ENCODE measurements around the gene LARGE1.
A peak's percentile ranks its signal among the peaks of the same experiment; 100 is the strongest.

Gene LARGE1

DNA sequence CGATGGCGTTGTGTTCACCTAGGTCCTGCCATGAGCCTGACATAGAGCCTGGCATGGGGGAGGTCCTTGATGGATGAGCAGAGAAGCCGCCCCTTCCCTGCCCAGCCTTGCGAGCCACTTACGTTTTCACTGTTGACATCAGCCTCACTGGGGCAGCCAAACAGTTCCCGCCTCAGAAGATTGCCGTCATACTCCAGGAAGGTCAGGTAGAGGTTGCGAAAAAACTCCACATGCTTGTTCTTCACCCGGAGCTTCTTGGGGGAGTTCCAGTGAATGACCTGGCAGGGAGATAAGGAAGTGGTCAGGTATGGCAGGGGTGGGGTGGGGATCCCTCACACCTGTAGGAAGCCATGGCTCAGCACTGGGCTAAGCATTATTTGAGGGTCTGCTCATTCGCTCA, 582.8 kb downstream of the LARGE1 start:
- no peak for DNase-seq

DNA sequence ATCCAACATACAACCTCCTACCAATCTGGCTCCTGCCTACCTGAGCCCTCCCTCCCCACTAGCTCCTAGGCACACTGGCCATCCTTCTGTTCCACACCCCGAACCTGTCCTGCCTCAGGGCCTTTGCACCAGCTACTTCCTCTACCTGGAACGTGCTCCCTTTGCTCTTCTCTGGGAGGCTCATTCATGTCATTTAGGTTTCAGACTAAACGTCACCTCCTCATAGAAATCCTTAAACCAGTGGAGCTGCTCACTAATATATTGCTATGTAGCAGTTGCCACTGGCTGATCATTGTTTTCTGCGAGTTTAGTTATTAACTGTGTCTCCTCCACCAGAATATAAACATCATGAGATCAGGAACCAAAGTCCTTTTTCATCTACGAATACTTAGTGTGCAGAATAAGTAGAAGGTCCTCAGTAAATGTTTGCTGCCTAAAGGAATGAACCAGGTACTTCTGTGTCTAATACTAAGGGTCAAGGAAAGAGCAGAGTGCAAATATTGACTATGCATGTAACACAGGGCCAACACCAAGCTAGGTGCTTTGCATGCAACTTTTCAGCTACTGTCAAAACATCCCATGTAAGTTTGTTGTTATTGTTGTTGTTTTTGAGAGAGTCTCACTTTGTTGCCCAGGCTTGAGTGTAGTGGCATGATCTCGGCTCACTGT, 584.5 kb downstream of the LARGE1 start:
- no peak for DNase-seq

DNA sequence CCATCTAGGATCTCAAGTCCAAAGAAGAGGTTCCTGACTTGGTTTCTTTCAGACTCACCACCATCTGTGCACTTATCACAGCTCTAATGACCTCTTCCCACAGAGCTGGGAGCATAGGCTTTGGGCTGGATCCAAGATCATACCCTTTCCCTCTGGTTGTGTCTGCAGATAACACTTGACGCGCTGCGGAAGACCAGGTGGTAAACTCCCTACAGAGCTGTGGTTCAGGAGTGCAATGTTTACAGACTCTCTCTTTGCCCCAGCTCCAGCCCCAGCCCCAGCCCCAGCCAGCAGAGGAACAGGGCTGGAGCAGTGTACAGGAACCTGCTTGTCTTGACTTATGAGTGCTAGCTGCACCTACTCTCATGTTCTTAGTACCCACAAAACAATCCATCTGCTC, 587.7 kb downstream of the LARGE1 start:
- DNase-seq, result no peak

DNA sequence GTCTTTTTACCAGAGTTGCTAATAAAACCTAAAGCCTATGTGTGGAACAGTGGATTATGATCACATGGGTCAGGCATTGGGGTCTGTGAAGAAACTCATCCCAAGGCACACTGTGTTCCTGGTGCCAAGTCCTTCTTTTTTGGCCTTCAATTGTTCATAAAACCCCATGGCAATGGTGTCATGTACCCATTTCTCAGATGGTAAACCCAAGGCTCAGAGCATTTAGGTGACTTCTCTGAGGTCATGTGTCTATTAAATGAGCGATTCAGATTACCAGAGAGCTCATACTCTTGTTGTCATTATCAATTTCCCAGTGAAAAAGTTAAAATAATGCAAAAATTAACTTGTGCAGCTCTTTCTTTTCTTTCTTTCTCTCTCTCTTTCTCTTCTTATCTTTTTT, 589.3 kb downstream of the LARGE1 start:
- no peak for DNase-seq

DNA sequence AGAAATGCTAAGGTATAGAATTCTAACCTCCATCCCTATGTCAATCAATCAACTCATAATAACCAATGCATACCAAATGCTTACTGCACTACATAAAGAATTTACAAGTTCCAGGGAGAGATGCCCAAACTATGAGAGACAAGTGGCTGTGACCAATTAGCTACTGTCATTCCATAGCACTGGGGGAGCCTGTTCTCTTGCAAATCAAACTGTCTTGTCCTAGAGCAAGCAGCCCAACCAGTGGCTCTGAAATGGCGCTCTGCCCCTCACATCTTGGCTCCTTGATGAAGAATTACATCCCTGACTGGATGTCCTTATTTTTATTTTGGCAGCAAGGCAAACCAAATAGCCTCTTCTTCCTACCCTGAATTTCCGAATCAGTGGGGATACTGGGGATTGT, 589.7 kb downstream of the LARGE1 start:
- DNase-seq, result no peak

DNA sequence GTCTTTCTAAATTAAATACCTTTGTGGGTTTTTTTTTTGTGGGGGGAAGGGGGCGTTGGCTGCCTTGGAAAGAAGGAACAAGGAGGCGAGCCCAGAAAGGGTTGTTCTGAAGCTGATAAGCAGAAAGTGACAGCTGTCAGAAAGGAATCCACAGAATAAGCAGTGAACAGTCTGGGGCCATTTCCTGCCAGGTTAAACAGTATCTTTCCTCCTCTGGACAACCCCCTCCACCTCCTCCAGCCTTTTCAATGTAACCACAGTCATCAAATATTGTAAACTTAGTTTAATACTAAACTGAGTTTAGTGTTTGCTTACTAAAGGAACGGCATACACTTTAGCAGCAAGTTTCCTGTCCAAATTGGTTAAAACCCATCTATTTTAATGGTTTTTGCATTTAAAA, 590.9 kb downstream of the LARGE1 start:
- DNase-seq, result no peak

DNA sequence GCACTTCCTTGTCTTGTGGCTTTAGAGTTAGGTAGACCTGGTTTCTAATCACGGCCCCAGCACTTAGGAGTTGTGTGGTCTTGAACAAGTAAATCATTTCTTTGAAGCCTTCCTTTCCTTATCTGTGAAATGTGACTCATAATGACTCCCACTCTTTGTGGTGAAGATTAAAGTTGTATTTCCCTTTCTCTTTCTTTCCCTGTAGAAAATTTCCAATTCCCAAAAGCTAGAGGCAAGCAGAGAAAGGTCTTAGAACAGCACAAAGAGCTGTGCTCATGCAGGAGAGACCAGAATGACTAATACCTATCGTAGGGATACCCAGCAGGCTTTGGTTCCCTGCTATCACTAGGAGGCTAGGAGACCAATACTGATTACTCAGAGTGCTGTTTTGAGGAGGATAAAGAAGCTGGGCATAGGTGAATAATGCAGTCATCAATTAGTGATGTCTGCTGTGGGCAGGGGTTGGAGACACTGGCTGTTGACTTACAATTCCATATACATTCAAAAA, 591.4 kb downstream of the LARGE1 start:
- no peak for DNase-seq

DNA sequence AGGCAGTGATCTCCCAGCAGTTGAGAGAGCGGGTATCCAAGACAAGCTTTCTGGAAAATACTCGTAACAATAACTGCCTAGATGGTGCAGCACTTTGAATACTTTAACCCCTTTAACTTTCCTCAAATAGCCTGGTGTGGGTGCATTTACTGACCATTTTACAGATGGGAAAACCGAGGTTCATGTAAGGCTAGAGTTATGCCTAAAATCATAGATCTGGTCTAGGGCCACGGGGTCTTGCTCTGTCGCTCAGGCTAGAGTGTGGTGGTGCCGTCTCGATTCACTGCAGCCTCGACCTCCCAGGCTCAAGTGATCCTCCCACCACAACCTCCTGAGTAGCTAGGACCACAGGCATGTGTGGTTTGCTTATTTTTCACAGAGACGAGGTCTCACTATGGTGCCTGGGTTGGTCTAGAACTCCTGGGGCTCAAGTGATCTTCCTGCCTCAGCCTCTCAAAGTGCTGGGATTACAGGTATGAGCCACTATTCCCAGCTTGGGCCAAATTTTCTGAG, 592.9 kb downstream of the LARGE1 start:
- no peak for DNase-seq

DNA sequence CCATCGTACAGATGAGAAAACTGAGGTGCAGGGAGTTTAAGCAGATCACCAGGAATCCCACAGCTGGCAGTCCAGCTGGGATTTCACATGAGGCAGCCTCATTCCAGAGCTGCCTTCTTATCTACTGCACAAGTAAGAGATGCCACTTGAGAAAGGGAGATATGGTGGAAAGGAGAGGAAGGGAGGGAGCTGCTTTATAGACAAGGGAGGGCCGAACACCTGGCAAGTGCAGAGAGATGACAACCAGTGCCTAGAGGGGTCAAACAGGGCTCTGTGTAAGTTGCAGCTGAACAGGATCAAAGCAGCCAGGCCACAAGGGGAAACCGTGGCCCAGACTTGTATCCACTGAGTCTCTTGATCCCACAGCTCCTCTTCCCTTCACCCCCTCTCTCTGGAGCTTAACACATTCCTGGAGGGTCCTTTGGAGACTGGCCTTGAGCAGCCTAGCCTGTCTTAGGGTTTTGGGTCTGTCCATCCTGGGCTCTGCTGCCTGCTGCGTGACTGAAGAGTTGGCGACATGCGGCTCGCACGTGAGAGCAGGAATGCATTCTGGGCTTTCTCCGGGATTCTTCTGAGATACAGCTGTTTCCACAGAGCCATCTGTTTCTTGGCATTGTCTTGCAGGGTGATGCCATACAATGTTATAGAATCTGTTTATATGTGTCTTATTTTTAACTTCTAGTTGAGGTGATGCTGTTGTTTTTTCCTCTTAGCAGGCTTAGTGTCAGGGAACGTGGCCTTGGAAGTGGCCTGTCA, 593.6 kb downstream of the LARGE1 start:
- DNase-seq, result no peak

DNA sequence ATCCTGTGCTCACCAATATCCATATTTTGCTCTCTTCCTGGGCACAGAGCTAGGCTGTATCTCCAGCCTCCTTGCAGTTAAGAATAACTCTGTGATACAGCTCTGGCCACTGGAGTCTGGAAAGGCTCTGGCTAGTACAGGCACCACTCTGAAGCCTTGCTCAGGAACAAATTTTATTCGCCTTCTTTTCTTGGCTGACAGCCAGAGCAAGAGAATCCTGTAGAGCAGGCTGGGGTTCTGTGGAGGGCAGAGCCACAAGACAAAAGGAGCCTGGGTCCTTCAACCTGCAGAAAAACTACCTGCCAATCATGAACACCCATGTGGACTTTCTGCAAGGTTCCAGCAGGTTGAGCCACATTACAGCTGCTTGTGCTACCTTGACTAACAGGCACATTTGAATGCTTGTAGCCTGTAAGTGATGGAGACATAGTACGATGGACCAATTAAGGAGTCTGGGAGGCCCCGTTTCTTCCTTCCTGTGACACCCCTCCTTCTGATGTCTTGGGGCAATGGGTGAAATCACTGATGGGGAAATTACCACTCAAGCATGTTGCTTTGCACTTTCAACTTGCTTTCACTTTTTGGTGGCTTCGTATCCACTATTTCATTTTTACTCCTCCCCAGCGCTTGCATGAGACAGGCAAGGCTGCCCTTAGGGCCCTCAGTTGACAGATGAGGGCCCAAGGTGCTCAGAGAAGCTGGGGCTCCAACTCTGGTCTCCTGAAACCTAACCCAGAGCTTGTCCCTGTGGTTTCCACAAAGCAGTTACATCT, 594.9 kb downstream of the LARGE1 start:
- DNase-seq, result no peak

DNA sequence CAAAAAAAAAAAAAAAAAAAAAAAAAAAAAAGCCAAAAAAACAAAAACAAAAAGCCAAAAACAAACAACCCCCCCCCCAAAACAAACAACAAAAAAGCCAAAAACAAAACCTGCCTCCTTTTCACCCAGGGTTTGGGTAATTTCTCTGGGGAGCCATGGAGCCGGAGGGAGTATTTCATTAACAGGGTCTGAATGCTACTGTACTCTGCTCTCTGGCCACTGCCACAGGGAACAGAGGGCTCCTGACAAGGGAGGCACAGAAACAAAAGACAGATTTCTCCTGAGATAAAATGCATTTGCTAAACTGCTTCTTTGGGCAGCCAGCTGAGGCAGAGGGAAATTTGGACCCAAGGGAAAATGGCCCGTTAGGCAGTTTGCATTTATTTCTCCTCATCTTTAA, 596.0 kb downstream of the LARGE1 start:
- DNase-seq, result no peak

DNA sequence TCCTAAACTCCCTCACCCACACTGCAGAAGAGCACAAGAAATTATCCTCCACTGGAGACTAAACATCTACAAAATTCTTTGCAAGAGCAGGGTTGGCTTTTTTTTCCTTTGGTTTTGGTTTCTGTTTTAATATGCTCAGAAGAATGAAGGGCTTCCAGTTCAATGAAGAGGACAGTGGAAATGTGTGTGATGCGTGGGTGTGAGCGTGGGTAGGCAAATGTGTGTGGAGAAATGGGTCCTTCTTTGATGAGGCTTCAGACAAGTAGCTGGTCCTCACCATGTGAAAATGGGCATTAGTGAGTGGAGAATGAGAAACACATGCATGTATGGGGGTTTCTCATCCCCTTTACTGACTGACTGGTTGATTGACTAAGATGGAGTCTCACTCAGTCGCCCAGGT, 598.8 kb downstream of the LARGE1 start:
- DNase-seq, result no peak

DNA sequence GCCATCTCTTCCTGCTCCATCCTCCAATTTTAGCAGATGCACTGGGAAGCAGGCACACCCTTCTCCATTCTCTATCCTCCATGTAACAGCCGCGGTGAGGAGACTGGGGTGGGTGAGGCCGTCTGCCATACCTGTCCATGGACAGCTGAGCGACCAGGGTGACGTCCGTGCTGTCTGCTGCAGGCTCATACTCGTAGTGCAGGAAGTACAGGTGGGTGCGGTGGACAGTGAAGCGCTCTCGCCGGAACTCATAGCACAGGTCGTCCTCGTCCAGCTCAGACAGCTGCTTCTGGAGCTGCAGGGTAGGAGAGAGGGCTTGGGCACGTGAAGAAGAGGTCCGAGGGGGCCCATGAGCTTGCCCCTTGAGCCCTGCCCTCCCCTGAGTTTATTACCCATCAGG, 604.3 kb downstream of the LARGE1 start:
- DNase-seq, result no peak

DNA sequence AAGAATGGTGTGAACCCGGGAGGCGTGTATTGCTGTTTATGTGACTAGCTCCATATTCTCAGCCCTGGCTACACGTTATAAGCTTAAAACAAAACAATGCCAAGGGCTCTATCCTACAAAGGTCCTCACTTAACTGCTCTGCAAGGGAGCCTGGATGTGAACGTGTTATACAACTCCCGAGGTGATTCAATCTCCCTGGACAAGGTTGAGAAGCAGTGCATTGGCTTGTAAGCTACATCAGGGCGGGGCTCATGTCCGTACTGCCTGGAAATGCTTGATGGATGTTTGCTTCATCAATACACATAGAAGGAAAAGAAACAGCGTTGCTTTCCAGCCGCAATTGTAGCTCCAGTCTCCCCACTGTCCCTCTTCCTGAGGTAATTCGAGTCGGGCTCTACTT, 605.2 kb downstream of the LARGE1 start:
- no peak for DNase-seq

DNA sequence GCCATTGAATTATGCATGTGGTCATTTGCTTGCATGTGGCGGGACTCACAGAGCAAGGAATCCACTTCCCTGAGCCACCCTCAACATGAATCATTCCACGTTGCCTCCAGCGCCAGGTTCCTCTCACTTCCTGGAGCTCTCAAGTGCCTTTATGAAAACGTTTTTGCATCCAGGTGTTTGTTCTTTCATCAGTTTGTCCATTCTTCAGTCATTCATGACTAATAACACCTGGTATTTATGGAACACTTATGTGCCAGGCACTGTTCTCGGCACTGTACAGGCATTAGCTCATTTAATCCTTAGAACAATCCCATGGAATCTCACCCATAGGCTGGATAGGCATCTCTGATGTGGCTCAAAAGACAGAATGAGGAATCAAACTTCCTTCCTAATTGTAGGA, 606.0 kb downstream of the LARGE1 start:
- no peak for DNase-seq

DNA sequence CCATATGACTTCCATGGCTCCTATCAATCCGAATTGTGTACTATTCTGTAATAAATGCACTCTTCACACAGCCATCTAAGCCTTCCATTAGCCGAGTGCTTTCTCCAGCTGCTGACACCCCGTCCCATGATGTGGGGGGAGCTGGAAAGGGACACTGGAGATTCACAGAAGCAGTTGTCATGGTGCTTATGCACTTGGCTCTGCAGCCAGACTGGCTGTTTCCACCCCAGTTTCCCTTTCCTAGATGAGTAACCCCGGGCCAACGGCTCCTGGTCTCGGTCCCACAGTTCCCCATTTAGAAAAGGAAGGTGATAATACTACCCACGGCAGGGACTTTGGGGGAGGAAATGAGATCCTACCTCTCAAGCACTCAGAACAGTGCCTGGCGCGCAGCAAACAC, 617.2 kb downstream of the LARGE1 start:
- DNase-seq, result no peak

DNA sequence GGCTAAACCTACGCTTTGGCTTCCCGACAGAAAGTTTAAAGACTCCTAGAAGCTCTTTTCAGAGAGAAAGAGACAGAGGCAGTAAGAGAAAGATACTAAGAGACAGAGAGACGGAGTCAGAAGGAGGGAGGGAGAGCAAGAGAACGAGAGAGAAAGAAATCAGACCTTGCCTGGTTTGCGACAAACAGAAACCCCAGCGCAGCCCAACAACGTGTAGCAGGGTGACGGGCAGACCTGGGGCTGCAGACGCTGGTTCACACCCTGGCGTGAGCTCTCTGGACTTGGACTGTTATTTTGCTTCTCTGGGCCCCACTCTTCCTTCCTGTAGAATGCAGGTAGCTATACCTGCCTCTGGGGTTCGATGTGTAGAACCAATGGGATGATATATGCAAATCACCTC, 617.7 kb downstream of the LARGE1 start:
- DNase-seq, result no peak

DNA sequence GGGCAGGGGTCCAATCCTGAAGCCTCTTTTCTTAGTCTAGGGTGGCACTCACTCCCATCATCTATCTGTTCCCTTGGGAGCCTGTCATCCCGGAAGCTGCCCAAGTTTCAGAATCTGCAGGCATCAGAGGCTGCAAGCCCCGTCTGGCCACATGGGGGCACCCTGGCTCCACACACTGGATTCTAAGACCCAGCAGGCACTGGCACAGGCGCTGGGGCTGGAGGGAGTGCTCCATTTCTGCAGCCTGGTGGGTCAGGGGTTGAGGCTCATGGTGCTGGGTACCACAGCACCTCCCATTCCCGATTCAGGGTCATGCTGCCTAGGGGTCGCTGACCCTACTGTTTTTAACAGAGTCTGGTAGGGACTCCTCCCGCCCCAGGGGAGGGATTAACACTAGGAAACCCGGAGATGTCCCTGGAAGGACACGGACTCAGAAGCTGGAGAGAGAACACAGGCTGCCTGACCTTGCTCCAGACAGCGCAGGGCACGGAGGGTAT, 618.2 kb downstream of the LARGE1 start:
- peak; percentile 11 for DNase-seq

DNA sequence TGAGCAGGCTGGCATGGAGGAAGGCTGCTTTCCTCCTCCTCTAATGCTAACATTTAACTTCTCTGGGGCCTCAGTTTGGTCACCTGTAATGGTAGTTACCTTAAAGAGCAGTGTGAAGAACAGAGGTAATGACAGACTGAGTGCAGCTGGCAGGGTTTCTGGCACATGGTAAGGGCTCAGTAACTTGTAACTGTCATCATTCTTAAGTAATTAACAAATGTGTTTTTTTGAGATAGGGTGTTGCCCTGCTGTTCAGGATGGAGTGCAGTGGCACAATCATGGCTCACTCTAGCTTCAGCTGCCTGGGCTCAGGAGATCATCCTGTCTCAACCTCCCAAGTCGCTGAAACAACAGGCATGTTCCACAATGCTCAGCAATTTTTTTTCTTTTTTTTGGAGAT, 620.1 kb downstream of the LARGE1 start:
- no peak for DNase-seq

DNA sequence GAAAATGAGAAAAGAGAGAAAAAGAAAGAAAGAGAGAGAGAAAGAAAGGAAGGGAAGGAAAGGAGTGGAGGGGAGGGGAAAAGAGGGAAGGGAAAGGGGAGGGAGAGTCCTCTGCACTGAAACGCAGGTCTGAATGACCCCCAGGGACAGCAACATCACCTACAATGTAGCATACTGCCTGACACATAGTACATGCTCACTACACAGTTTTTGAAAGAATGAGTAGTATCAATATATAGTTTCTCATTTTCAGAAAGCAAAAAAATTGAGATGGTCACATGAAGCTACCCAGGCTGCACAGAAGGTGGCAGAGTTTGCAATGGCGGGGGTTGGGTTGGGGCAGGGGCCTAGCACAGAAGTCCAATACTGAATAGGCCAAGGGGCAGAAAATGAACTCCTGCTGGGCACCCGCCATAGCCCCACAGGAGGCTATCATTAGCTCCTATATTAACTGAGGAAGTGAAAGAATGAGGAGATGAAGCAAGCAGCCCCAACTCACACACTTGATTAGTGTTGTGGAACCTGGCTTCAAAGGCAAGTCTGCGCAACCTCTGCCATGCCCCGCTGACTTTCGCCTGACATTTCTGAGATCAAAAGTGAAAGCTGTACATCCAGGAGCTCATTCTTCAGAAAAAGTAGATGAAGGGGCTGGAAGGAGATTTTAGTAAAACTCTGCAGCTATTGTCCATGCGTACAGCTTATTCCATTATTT, 620.9 kb downstream of the LARGE1 start:
- DNase-seq, result no peak

DNA sequence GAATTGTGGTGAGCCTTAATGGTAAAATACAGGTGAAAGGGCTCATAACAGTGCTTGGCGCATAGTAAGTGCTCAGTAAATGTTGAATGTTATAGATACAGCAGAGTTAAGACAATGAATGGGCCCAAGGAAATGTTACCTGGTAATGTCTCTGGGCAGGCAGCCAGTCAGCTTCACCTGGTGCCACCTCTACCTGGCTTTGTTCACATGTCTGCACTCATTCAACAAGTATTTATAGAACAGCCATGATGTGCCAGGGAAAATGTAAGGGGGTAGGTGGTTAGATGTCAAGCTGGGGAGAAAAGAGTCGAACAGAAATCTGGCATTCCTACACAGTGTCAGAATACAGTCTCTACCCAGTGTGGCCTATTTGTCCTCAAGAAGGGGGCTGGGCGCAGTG, 623.3 kb downstream of the LARGE1 start:
- no peak for DNase-seq

DNA sequence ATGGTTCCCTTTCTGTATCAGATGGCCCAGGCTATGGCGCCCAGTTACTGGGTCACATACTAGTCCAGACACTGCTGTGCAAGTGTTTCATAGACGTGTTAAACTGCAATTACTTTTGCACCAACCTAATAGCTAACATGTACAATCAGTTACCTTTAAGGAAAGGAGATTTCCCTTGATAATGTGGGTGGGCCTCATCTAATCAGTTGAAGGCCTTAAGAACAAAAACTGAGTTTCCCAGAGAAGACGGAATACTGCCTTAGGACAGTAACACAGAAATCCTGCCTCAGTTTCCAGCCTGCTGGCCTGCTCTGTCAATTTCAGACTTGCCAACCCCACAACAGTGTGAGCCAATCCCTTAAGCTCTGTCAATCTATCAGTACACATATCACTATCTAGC, 632.2 kb downstream of the LARGE1 start:
- no peak for DNase-seq

DNA sequence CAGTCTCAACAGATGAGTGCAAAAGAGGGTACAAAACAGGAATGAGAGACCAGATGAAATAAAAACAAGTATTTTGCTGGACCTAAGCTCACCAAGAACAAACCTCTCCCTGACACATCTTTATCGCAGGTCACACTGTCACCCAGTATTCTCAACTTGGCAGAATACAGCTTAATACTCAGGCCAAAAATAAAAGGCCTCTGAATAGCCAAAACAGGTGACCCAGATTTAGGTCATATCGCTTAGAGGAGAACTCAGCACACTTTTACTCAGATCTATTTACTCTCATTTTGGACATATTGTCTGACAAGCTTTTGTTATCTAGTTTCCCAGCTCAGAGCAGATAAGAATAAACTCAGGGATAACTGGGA, 645.2 kb downstream of the LARGE1 start:
- DNase-seq, result no peak
